GM23248 (cell line): ENCODE results near the gene CD101. TPM values are rescaled to one million over a fixed set of nuclear protein-coding genes. Genes with fewer than 3 reads are reported as not detected.

Experiments used
- DNase-seq: peaks from one replicate; pipeline ENCODE4 v3.0.0-alpha.2; 2015
- H2AFZ ChIP-seq: fragments of 200-600 bp; sonication (generic); 2 replicates; pipeline ENCODE4 v1.6.1; 2016; ENCODE audit warnings: antibody characterized with exemption
- H3F3A ChIP-seq: fragments of 200-600 bp; sonication (generic); 2 replicates; pipeline ENCODE4 v1.6.1; 2016; ENCODE audit warnings: mild to moderate bottlenecking, antibody characterized with exemption, mixed run types; ENCODE audit not compliant: insufficient read depth
- H3K27ac ChIP-seq: fragments of 200-600 bp; sonication (generic); 2 replicates; pipeline ENCODE4 v1.5.1; 2016; ENCODE audit warnings: mild to moderate bottlenecking
- H3K27me3 ChIP-seq: fragments of 200-600 bp; sonication (generic); replicated peaks from 2 replicates; pipeline ENCODE4 v1.6.1; 2016; ENCODE audit warnings: mild to moderate bottlenecking; ENCODE audit not compliant: insufficient read depth
- H3K36me3 ChIP-seq: fragments of 200-600 bp; sonication (generic); 2 replicates; pipeline ENCODE4 v1.6.1; 2016; ENCODE audit warnings: low read depth, mild to moderate bottlenecking
- H3K4me1 ChIP-seq: fragments of 200-600 bp; sonication (generic); 2 replicates; pipeline ENCODE4 v1.6.1; 2016; ENCODE audit warnings: mild to moderate bottlenecking; ENCODE audit not compliant: insufficient read depth
- H3K4me2 ChIP-seq: fragments of 200-600 bp; sonication (generic); one replicate; pipeline ENCODE4 v1.6.1; 2016; ENCODE audit warnings: mild to moderate bottlenecking; ENCODE audit not compliant: unreplicated experiment
- H3K4me3 ChIP-seq: fragments of 200-600 bp; sonication (generic); 2 replicates; pipeline ENCODE4 v1.5.1; 2016; ENCODE audit warnings: mild to moderate bottlenecking
- H3K79me2 ChIP-seq: fragments of 200-600 bp; sonication (generic); 2 replicates; pipeline ENCODE4 v1.6.1; 2016; ENCODE audit warnings: mild to moderate bottlenecking; ENCODE audit not compliant: insufficient read depth
- H3K9ac ChIP-seq: fragments of 200-600 bp; sonication (generic); 2 replicates; pipeline ENCODE4 v1.6.1; 2016; ENCODE audit warnings: mild to moderate bottlenecking
- H3K9me2 ChIP-seq: fragments of 200-600 bp; sonication (generic); 2 replicates; pipeline ENCODE4 v1.6.1; 2016; ENCODE audit warnings: mixed run types, mild to moderate bottlenecking, moderate library complexity; ENCODE audit not compliant: insufficient read depth
- H3K9me3 ChIP-seq: fragments of 200-600 bp; sonication (generic); one replicate; pipeline ENCODE4 v1.6.1; 2017; ENCODE audit warnings: low read depth
- H4K20me1 ChIP-seq: fragments of 200-600 bp; sonication (generic); 2 replicates; pipeline ENCODE4 v1.6.0; 2016; ENCODE audit not compliant: insufficient read depth
- EZH2 ChIP-seq: fragments of 200-600 bp; sonication (generic); IDR thresholded peaks from 2 replicates; pipeline ENCODE4 v1.6.1; 2018; ENCODE audit warnings: antibody characterized with exemption, mild to moderate bottlenecking; ENCODE audit not compliant: insufficient read depth, poor library complexity, severe bottlenecking
- EZH2phosphoT487 ChIP-seq: fragments of 200-600 bp; sonication (generic); IDR thresholded peaks from 2 replicates; pipeline ENCODE4 v1.6.1; 2018; ENCODE audit warnings: antibody characterized with exemption, moderate library complexity, mild to moderate bottlenecking, low read depth; ENCODE audit not compliant: insufficient read depth
- WGBS, 2 experiments: methylation state at CpG; one replicate each; pipeline ENCODE4 v1.1.6; 2015 to 2017; ENCODE audit warnings: low lambda C conversion rate in 2 of 2, low coverage in 1 of 2; ENCODE audit errors: missing lambda C conversion rate in 2 of 2; 5-methylcytosine and 5-hydroxymethylcytosine counted together
- in situ Hi-C: fragments of 300-500 bp; cut with MboI; formaldehyde crosslinking; loops from 2 replicates; pipeline ENCODE4 v1.15.0; 2020
- polyA plus RNA-seq: library from polyadenylated mRNA; unstranded; fragments of >200 nt; fragmentation: Nextera tagmentation; extraction: Ambion mirVana; gene quantifications from 2 replicates; pipeline ENCODE4 v1.2.1, GENCODE V29; 2016
- total RNA-seq: library from RNA; depleted of rRNA; stranded (reverse); fragments of >200 nt; shearing (Covaris generic); gene quantifications from 2 replicates; pipeline ENCODE4 v1.2.3, GENCODE V29; 2014

Gene CD101
- total and polyA plus RNA-seq, 2 experiments from 2014 or later: not detected

GRCh38 chr1:116982319-116983004, 19.1 kb upstream of the CD101 start:
- in situ Hi-C loops: no loop called here

GRCh38 chr1:116983112-116983511, 18.4 kb upstream of the CD101 start:
- Histone ChIP-seq H4K20me1 (no peaks in the 10 kb centered on the region), H3K4me3 (no peak overlapping the region), H3K9me2 (no peaks in the 10 kb centered on the region), H3K4me2 (no peak overlapping the region), H3F3A (no peaks in the 10 kb centered on the region), H3K9me3 (no peaks in the 10 kb centered on the region), H3K9ac (no peak overlapping the region), H3K27ac (no peak overlapping the region), H3K36me3 (no peaks in the 10 kb centered on the region), H3K79me2 (no peaks in the 10 kb centered on the region), H3K4me1 (peaks cover under 1% of the 10 kb centered on the region; the same call in 1 of the 2 replicates), H2AFZ (no peak overlapping the region), H3K27me3 (no peaks in the 10 kb centered on the region)
- 56 to 64% methylated on average over 5 of the region's 5 CpGs for WGBS, 2 experiments
- TF ChIP-seq EZH2phosphoT487 (no peak), EZH2 (no peak)
- DNase-seq: no peak
- in situ Hi-C loops: no loop called here

More at GRCh38 chr1:116982319-116983004, 19.1 kb upstream of the CD101 start:
- WGBS, 2 experiments: 76 to 77% methylated on average over 8 to 9 of the region's 9 CpGs
- Histone ChIP-seq H3K4me2 (no peak overlapping the region), H3K27me3 (no peaks in the 10 kb centered on the region), H3F3A (no peaks in the 10 kb centered on the region), H2AFZ (no peak overlapping the region), H4K20me1 (no peaks in the 10 kb centered on the region), H3K9ac (no peak overlapping the region), H3K79me2 (no peaks in the 10 kb centered on the region), H3K36me3 (no peaks in the 10 kb centered on the region), H3K4me3 (no peak overlapping the region), H3K4me1 (no peaks in the 10 kb centered on the region), H3K9me2 (no peaks in the 10 kb centered on the region), H3K27ac (no peak overlapping the region), H3K9me3 (no peaks in the 10 kb centered on the region)
- DNase-seq: no peak
- TF ChIP-seq EZH2 (no peak), EZH2phosphoT487 (no peak)

- H2AFZ ChIP-seq: no peak overlapping the region
- H3F3A ChIP-seq: 0 out of 2 replicates have a peak, but pooled peaks cover 2% of the 10 kb centered on the region
- H3K36me3 ChIP-seq: no peaks in the 10 kb centered on the region
- TF ChIP-seq EZH2phosphoT487 (no peak), EZH2 (no peak)
- H3K4me2 ChIP-seq: no peak overlapping the region
- H3K9me2 ChIP-seq: no peaks in the 10 kb centered on the region
- H3K27ac ChIP-seq: no peak overlapping the region
- H3K4me1 ChIP-seq: peaks cover 7% of the 10 kb centered on the region; the same call in 1 of the 2 replicates
- no peaks in the 10 kb centered on the region for H4K20me1 ChIP-seq
- 41 to 61% methylated on average over 4 of the region's 4 CpGs for WGBS, 2 experiments
- H3K27me3 ChIP-seq: no peaks in the 10 kb centered on the region
- no peak for DNase-seq
- H3K79me2 ChIP-seq: no peaks in the 10 kb centered on the region
- H3K9me3 ChIP-seq: no peaks in the 10 kb centered on the region
- no peak overlapping the region for H3K4me3 ChIP-seq
- in situ Hi-C loops: no loop called here
- no peak overlapping the region for H3K9ac ChIP-seq
These were observed 17.9 kb upstream of the CD101 start for GRCh38 chr1:116983678-116984077.

- Histone ChIP-seq H3K27me3 (no peaks in the 10 kb centered on the region), H3F3A (0 out of 2 replicates have a peak, but pooled peaks cover 11% of the 10 kb centered on the region), H3K79me2 (no peaks in the 10 kb centered on the region), H3K36me3 (no peaks in the 10 kb centered on the region), H3K4me1 (peaks cover 15% of the 10 kb centered on the region), H3K27ac (no peak overlapping the region), H3K9me3 (no peaks in the 10 kb centered on the region), H3K4me2 (no peak overlapping the region), H3K9ac (no peak overlapping the region), H4K20me1 (no peaks in the 10 kb centered on the region), H2AFZ (no peak overlapping the region), H3K4me3 (no peak overlapping the region), H3K9me2 (no peaks in the 10 kb centered on the region)
- in situ Hi-C loops: no loop called here
- TF ChIP-seq EZH2phosphoT487 (no peak), EZH2 (no peak)
- DNase-seq: peak; percentile 33
- WGBS, 2 experiments: 51 to 56% methylated on average over 14 of the region's 14 CpGs
These were observed 17.0 kb upstream of the CD101 start for GRCh38 chr1:116984406-116985160.
